SKM-1 (cell line): ENCODE results near the gene KLK15.

Experiments
- DNase-seq: peaks from one replicate; lab custom pipeline; 2025; ENCODE audit not compliant: unreplicated experiment; lab: John Stamatoyannopoulos, UW

The KLK15 gene

DNA sequence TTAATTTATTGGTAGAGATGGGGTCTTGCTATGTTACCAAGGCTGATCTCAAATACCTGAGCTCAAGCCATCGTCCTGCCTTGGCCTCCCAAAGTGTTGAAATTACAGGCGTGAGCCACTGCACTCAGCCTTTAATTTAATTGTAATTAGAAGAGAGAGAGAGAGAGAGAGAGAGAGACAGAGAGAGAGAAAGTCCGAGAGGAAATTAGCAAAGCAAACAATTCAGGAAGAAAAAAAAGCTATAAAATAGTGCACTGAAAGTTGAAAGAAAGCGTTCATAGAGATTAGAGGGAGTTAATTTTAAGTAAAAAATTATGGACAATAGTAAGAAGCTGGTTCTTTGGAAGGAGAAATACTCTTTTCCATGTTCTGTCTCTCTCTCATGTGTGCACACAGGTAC is 56.1 kb downstream of the KLK15 start:
- DNase-seq, result no peak

DNA sequence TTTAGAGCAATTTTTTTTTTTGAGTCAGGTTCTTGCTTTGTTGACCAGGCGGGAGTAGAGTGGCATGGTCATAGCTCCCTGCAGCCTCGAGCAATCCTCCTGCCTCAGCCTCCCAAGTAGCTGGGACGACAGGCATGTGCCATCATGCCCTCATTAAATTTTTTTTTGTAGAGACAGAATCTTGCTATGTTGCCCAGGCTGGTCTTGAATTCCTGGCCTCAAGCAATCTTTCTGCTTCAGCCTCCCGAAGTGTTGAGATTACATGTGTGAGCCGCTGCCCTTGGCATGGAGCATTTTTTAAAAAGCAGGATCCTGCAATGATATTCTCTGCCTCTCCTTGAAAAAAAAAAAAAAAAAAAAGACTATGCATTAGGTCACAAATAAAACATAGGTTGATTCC is 57.2 kb downstream of the KLK15 start:
- no peak for DNase-seq
